PC-3 (cell line): ENCODE results near the gene TSHZ2. TPM values are rescaled to one million over a fixed set of nuclear protein-coding genes. Genes with fewer than 3 reads are reported as not detected.

Experiments
- ATAC-seq: fragments of 200-7000 bp; cut with Tn5 transposase; 2 replicates; pipeline ENCODE4 v1.9.1; 2020; ENCODE audit warnings: mild to moderate bottlenecking, moderate library complexity
- BruUV-seq: library from RNA; stranded (reverse); fragments of 400-500 nt; replicated peaks from 2 replicates; lab custom pipeline; 2021; lab: Mats Ljungman, UMichigan
- CTCF ChIA-PET: fragments of 300-600 bp; sonication (Branson Sonifier 250); formaldehyde crosslinking; loops from one replicate; lab custom pipeline; 2022; ENCODE audit warnings: antibody characterized with exemption; lab: Charles Lee
- POLR2A ChIA-PET: fragments of 300-600 bp; sonication (Branson Sonifier 250); formaldehyde crosslinking; loops from one replicate; lab custom pipeline; 2022; ENCODE audit warnings: antibody characterized with exemption; ENCODE audit not compliant: unreplicated experiment; lab: Charles Lee
- DNase-seq: peaks from one replicate; pipeline ENCODE4 v3.0.0-alpha.2; 2015
- H2AFZ ChIP-seq: fragments of 300-600 bp; sonication (generic); 2 replicates; pipeline ENCODE4 v1.6.0; 2016; ENCODE audit warnings: antibody characterized with exemption, low read length
- H3F3A ChIP-seq: fragments of 300-600 bp; sonication (generic); one replicate; pipeline ENCODE4 v1.6.0; 2017; ENCODE audit warnings: antibody characterized with exemption, low read length, control low read depth, mild to moderate bottlenecking; ENCODE audit not compliant: unreplicated experiment
- H3K27ac ChIP-seq: fragments of 300-600 bp; sonication (generic); 2 replicates; pipeline ENCODE4 v1.5.1; 2016; ENCODE audit warnings: mild to moderate bottlenecking, low read length
- H3K27me3 ChIP-seq: fragments of 300-600 bp; sonication (generic); 2 replicates; pipeline ENCODE4 v1.6.1; 2016; ENCODE audit warnings: low read length, mixed read lengths
- H3K36me3 ChIP-seq: fragments of 300-600 bp; sonication (generic); 2 replicates; pipeline ENCODE4 v1.6.1; 2016; ENCODE audit warnings: low read depth, mixed run types, low read length, mixed read lengths
- H3K4me1 ChIP-seq: fragments of 300-600 bp; sonication (generic); 2 replicates; pipeline ENCODE4 v1.5.1; 2016; ENCODE audit warnings: low read length; ENCODE audit not compliant: insufficient read depth
- H3K4me2 ChIP-seq: fragments of 300-600 bp; sonication (generic); 2 replicates; pipeline ENCODE4 v1.6.0; 2016; ENCODE audit warnings: low read length
- H3K4me3 ChIP-seq: fragments of 300-600 bp; sonication (generic); 2 replicates; pipeline ENCODE4 v1.5.1; 2016; ENCODE audit warnings: mild to moderate bottlenecking, low read length, mixed read lengths
- H3K79me2 ChIP-seq: fragments of 300-600 bp; sonication (generic); 2 replicates; pipeline ENCODE4 v1.6.1; 2017; ENCODE audit warnings: low read length, mixed read lengths
- H3K9ac ChIP-seq: fragments of 300-600 bp; sonication (generic); 2 replicates; pipeline ENCODE4 v1.6.0; 2016; ENCODE audit warnings: mild to moderate bottlenecking, low read length
- H3K9me2 ChIP-seq: fragments of 300-600 bp; sonication (generic); replicated peaks from 2 replicates; pipeline ENCODE4 v1.6.1; 2016; ENCODE audit warnings: mixed run types, low read length, mixed read lengths
- H3K9me3 ChIP-seq: fragments of 300-600 bp; sonication (generic); 2 replicates; pipeline ENCODE4 v1.6.1; 2016; ENCODE audit warnings: low read length, mixed read lengths
- H4K20me1 ChIP-seq: fragments of 300-600 bp; sonication (generic); 2 replicates; pipeline ENCODE4 v1.6.1; 2016; ENCODE audit warnings: low read length, mixed read lengths
- EZH2 ChIP-seq: fragments of 300-600 bp; sonication (generic); IDR thresholded peaks from one replicate; pipeline ENCODE4 v1.6.1; 2017; ENCODE audit warnings: antibody characterized with exemption, mild to moderate bottlenecking, low read length; ENCODE audit not compliant: unreplicated experiment
- EZH2phosphoT487 ChIP-seq: fragments of 300-600 bp; sonication (generic); IDR thresholded peaks from 2 replicates; pipeline ENCODE4 v1.6.1; 2018; ENCODE audit warnings: mild to moderate bottlenecking, antibody characterized with exemption, low read length, borderline replicate concordance
- intact Hi-C: fragments of 100-400 bp; cut with micrococcal nuclease; formaldehyde crosslinking; loops from 2 replicates; pipeline ENCODE4 v1.9.0; 2023
- total RNA-seq: library from RNA; depleted of rRNA; stranded (reverse); fragments of >200 nt; gene quantifications from 2 replicates; pipeline ENCODE4 v1.2.3, GENCODE V29; 2014
- TF ChIP-seq, protein P1 (sequence below): fragments of 300-600 bp; sonication (generic); conservative IDR thresholded peaks from 2 replicates; pipeline ENCODE4 v1.5.1; 2017; ENCODE audit warnings: antibody characterized with exemption, low read depth, mild to moderate bottlenecking, low read length

Gene TSHZ2
- total RNA-seq, 1 experiment from 2014 or later, result not detected

DNA sequence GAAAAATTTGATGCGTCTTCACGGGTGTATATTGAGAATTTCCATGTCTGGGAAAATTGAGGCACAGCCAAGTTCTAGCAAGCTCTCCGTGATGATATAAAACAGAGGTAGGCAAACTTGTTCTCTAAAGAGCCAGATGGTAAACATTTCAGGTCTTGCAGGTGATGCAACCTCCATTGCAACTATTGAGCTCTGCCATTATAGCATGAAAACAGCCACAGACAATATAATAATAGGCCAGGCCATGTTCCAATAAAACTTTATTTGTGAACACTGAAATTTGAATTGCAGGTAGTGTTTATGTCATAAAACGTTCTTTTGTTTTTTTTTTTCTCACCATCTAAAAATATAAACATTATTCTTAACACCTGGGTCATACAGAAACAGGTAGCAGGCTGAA is 453.3 kb downstream of the TSHZ2 start:
- no peaks in the 10 kb centered on the region for H3K9me3 ChIP-seq
- no peaks in the 10 kb centered on the region for H3F3A ChIP-seq
- CTCF ChIA-PET, result no interaction called here
- H3K4me2 ChIP-seq, result no peak overlapping the region
- H4K20me1 ChIP-seq, result no peaks in the 10 kb centered on the region
- H3K27me3 ChIP-seq, result peaks cover 52% of the 10 kb centered on the region
- H3K27ac ChIP-seq, result no peak overlapping the region
- no peaks in the 10 kb centered on the region for H3K4me1 ChIP-seq
- no peaks in the 10 kb centered on the region for H3K9me2 ChIP-seq
- no peaks in the 10 kb centered on the region for H3K79me2 ChIP-seq
- BruUV-seq, result no TSS peak
- no peak for ATAC-seq
- no peak overlapping the region for H3K9ac ChIP-seq
- POLR2A ChIA-PET, result no interaction called here
- no peak overlapping the region for H3K4me3 ChIP-seq
- TF ChIP-seq, protein P1, sequence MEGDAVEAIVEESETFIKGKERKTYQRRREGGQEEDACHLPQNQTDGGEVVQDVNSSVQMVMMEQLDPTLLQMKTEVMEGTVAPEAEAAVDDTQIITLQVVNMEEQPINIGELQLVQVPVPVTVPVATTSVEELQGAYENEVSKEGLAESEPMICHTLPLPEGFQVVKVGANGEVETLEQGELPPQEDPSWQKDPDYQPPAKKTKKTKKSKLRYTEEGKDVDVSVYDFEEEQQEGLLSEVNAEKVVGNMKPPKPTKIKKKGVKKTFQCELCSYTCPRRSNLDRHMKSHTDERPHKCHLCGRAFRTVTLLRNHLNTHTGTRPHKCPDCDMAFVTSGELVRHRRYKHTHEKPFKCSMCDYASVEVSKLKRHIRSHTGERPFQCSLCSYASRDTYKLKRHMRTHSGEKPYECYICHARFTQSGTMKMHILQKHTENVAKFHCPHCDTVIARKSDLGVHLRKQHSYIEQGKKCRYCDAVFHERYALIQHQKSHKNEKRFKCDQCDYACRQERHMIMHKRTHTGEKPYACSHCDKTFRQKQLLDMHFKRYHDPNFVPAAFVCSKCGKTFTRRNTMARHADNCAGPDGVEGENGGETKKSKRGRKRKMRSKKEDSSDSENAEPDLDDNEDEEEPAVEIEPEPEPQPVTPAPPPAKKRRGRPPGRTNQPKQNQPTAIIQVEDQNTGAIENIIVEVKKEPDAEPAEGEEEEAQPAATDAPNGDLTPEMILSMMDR, result no peak
- TF ChIP-seq EZH2, result no peak
- TF ChIP-seq EZH2phosphoT487, result no peak
- DNase-seq, result no peak
- H3K36me3 ChIP-seq, result no peaks in the 10 kb centered on the region
- no peak overlapping the region for H2AFZ ChIP-seq
- intact Hi-C loops, result no loop called here

DNA sequence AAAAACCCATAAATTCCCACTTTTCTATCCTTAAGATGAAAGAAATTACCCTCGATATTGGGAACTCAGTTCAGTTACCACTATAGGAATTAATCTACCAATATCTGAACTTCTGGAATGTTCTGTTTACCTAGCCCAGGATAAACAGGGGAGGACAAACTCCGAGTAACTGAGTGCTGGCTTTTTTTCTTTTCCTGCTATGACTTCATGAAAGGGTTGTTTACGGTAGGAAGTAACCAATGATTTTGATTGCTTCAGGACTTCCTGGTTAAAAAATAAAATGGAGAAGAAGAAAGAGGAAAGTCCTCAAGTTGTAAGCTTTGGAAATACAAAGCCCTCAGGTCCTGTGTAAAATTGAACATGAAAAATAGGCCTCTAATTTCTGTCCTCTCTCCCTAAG is 453.8 kb downstream of the TSHZ2 start:
- Histone ChIP-seq H3K4me1 (no peaks in the 10 kb centered on the region), H3F3A (no peaks in the 10 kb centered on the region), H4K20me1 (no peaks in the 10 kb centered on the region), H3K36me3 (no peaks in the 10 kb centered on the region), H3K79me2 (no peaks in the 10 kb centered on the region), H3K27ac (no peak overlapping the region), H3K4me3 (no peak overlapping the region), H3K9me3 (no peaks in the 10 kb centered on the region), H3K4me2 (no peak overlapping the region), H2AFZ (no peak overlapping the region), H3K27me3 (peaks cover 48% of the 10 kb centered on the region), H3K9me2 (no peaks in the 10 kb centered on the region), H3K9ac (no peak overlapping the region)
- CTCF ChIA-PET, result no interaction called here
- no TSS peak for BruUV-seq
- TF ChIP-seq EZH2 (no peak), EZH2phosphoT487 (no peak)
- TF ChIP-seq, protein P1, result no peak
- no peak for DNase-seq
- POLR2A ChIA-PET, result no interaction called here
- intact Hi-C loops, result no loop called here
- no peak for ATAC-seq

DNA sequence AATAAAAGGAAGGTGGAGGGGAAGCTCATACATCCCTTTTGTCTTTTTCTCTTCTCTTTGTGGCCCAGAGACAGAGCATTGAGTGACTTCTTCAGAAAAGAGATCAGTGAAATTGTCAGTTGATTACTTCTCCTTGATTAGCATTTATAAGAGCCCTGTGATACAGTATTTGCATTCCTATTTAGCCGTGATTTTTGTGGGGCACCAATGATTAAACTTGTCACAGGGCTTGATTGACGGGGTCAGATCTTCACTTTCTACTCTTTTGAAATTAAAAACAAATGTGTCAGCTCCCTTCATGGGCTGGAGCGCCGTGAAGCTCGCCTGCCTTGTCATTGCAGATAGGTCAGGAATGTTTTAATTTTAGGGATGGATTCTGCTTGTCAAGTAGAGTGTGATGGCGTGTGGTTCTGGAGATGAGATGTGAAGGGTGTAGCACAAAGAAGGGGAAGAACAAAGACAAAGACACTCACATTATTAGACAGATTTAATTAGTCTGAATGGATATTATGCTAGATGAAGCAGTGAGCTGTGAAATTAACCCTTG is 454.7 kb downstream of the TSHZ2 start:
- POLR2A ChIA-PET, result no interaction called here

More for the DNA sequence above, 454.7 kb downstream of the TSHZ2 start:
- Histone ChIP-seq H3K27ac (no peak overlapping the region), H4K20me1 (no peaks in the 10 kb centered on the region), H3K79me2 (no peaks in the 10 kb centered on the region), H3K4me1 (no peaks in the 10 kb centered on the region), H3K4me2 (no peak overlapping the region), H3K27me3 (peaks cover 43% of the 10 kb centered on the region), H3K4me3 (no peak overlapping the region), H3K9ac (no peak overlapping the region), H3K9me3 (no peaks in the 10 kb centered on the region), H2AFZ (no peak overlapping the region), H3K36me3 (no peaks in the 10 kb centered on the region), H3F3A (no peaks in the 10 kb centered on the region), H3K9me2 (no peaks in the 10 kb centered on the region)
- DNase-seq (no peak), ATAC-seq (no peak)
- TF ChIP-seq EZH2phosphoT487 (no peak), EZH2 (no peak)
- TF ChIP-seq, protein P1, result no peak
- intact Hi-C loops, result no loop called here
- CTCF ChIA-PET, result no interaction called here
- no TSS peak for BruUV-seq
